Measurements from ENCODE around the gene ASGR2. TPM values are rescaled to one million over a fixed set of nuclear protein-coding genes. Genes with fewer than 3 reads are reported as not detected.
A peak's percentile ranks its signal among the peaks of the same experiment; 100 is the strongest.

The ASGR2 gene
- total and polyA plus RNA-seq, 12 donors, result 0.14 to 1.4 (median 0.61) TPM; not detected in 4

- intact Hi-C loops (cut with DNase I), result no loop called here
- H3K9me3 ChIP-seq (replicated peaks in 1 of 3), result no peaks in the 10 kb centered on the region
- TF ChIP-seq CTCF (IDR thresholded peaks at IDR 0.05) (peak in 4 of 6 experiments; percentile 7 to 23 (median 18)), POLR2A (IDR thresholded peaks at IDR 0.05) (no peak)
- H3K36me3 ChIP-seq (replicated peaks in 1 of 2), result no peaks in the 10 kb centered on the region
- H3K27ac ChIP-seq, result no peak overlapping the region
- H3K27me3 ChIP-seq, result peaks cover 8% of the 10 kb centered on the region
- H3K4me1 ChIP-seq (replicated peaks in 1 of 2), result peaks cover 0 to 15% of the 10 kb centered on the region in 2 donors
- peak in 6 of 7 donors; percentile 21 to 65 (median 36) for DNase-seq
- WGBS, 4 donors, result 40 to 49% (median 45%) methylated on average over 13 to 19 of the region's 19 CpGs
- H3K4me3 ChIP-seq, result no peak overlapping the region
Observed at GRCh38 chr17:7133424-7133823, 18.8 kb upstream of the ASGR2 start.

DNA sequence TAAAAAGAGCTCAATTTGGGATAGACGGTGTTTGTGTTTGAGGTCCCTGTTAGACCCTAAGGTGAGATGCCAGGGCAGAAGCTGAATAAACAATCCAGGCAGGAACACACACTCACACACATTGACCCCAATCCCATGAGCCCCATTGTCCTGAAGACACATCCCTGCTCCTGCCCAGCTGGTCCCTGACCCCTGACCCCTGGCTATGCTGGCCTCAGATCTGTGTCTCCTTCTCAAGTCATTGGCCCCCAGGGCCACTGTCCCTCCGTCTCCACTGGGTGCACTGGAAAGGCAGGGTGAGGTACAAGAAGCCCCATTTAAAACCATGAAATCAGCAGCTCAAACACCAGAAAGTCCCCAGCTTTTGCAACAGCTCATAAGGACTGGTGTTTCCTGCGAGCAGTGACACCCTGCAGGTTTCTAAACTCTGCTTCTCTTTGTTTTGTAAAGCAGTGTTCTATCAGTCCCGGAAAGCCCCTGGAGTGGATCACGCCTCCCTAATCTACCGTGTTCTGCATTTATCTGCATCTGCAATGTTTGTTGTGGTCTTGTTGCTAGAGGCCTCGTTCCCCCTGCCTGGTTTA is 18.0 kb upstream of the ASGR2 start:
- H3K4me3 ChIP-seq, result no peak overlapping the region
- intact Hi-C loops (cut with DNase I), result no loop called here
- TF ChIP-seq POLR2A (IDR thresholded peaks at IDR 0.05), result no peak
- TF ChIP-seq CTCF (IDR thresholded peaks at IDR 0.05), result no peak
- DNase-seq, result no peak
- peak overlapping the region in 2 of 5 donors; percentile 17 to 66 for H3K27ac ChIP-seq
- H3K27me3 ChIP-seq, result peaks cover 6% of the 10 kb centered on the region
- 37 to 47% (median 43%) methylated on average over 6 to 7 of the region's 7 CpGs for WGBS, 4 donors
- peaks cover 0 to 15% of the 10 kb centered on the region in 2 donors for H3K4me1 ChIP-seq (replicated peaks in 1 of 2)
- H3K9me3 ChIP-seq (replicated peaks in 1 of 3), result no peaks in the 10 kb centered on the region
- H3K36me3 ChIP-seq (replicated peaks in 1 of 2), result no peaks in the 10 kb centered on the region

GRCh38 chr17:7131423-7131791 is 16.8 kb upstream of the ASGR2 start:
- Histone ChIP-seq H3K27me3 (no peaks in the 10 kb centered on the region), H3K9me3 (replicated peaks in 1 of 3) (no peaks in the 10 kb centered on the region), H3K4me3 (peak overlapping the region in 1 of 4 donors; percentile 23), H3K4me1 (replicated peaks in 1 of 2) (peaks cover 0 to 10% of the 10 kb centered on the region in 2 donors), H3K27ac (peak overlapping the region in 2 of 5 donors; percentile 8 to 78), H3K36me3 (replicated peaks in 1 of 2) (no peaks in the 10 kb centered on the region)
- no peak for TF ChIP-seq POLR2A (IDR thresholded peaks at IDR 0.05)
- TF ChIP-seq CTCF (IDR thresholded peaks at IDR 0.05), result no peak
- intact Hi-C loops (cut with DNase I), result no loop called here
- DNase-seq, result no peak
- WGBS, 4 donors, result 73 to 82% (median 78%) methylated on average over 5 of the region's 5 CpGs

DNA sequence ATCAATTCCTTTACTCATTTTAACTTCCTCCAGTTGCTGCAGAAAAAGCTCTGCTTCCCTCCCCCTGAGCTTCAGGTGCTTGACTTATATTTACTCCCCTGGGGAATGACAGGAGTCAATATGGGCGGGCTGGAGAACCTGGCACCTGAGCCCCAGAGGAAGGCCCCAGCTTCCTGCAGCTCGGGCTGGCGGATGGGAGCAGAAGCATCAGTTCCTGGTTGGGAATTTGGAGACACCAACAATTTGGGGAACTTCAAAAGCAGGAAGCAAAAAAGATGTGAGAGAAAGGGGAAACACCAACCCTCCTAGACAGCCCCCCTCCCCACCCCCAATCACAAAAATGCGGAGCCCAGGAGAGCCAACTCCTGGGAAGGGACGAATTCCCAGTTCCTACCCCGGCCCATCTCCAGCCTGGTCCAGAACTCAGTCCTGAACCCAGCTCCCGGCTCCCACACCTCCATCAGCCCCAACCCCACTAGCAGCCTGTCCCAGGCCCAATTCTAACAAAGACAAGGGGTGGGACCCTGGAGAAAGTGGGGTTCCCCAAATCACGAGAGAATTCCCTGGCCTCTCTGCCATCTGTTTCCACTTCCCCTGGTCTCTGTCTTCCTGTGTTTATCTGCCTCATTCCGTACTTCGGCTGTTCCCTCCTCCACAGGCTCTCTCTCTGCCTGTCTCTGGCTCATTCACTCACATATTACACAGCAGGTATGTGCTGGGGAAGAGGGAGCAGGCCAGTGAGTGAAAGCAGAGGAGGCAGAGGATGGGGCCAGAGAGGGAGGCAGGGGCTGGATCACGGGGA is 16.2 kb upstream of the ASGR2 start:
- TF ChIP-seq POLR2A (IDR thresholded peaks at IDR 0.05), result no peak
- no peak for TF ChIP-seq CTCF (IDR thresholded peaks at IDR 0.05)
- Histone ChIP-seq H3K36me3 (replicated peaks in 1 of 2) (no peaks in the 10 kb centered on the region), H3K27me3 (no peaks in the 10 kb centered on the region), H3K27ac (peak overlapping the region in 2 of 5 donors; percentile 8 to 78), H3K4me1 (replicated peaks in 1 of 2) (peaks cover 0 to 5% of the 10 kb centered on the region in 2 donors), H3K4me3 (peak overlapping the region in 1 of 4 donors; percentile 23), H3K9me3 (replicated peaks in 1 of 3) (no peaks in the 10 kb centered on the region)
- intact Hi-C loops (cut with DNase I), result no loop called here
- no peak for DNase-seq
- WGBS, 4 donors, result 56 to 70% (median 59%) methylated on average over 7 to 11 of the region's 11 CpGs

All from adrenal gland (tissue), 12 donors.